ENCODE measurements around the gene GLS.
"Not testable (repeated sequence)": the region's sequence is repeated elsewhere in the genome, so short reads cannot be mapped to it uniquely, and the experiment has no call there.

The GLS gene

GRCh38 chr2:190990132-190990531, 109.5 kb downstream of the GLS start:
- DNase-seq (ENCODE audit: low read depth in 2 of 2) = no peak

GRCh38 chr2:190993292-190993643, 112.6 kb downstream of the GLS start:
- no peak for DNase-seq (ENCODE audit: low read depth in 2 of 2)

- no peak for DNase-seq (ENCODE audit: low read depth in 2 of 2)
Observed at GRCh38 chr2:190994148-190994547, 113.5 kb downstream of the GLS start.

GRCh38 chr2:190995315-190995714, 114.7 kb downstream of the GLS start:
- not testable (repeated sequence) for DNase-seq (ENCODE audit: low read depth in 2 of 2)

- no peak for DNase-seq (ENCODE audit: low read depth in 2 of 2)
Observed at GRCh38 chr2:190996338-190996946, 115.8 kb downstream of the GLS start.

GRCh38 chr2:190996947-190997346, 116.3 kb downstream of the GLS start:
- no peak for DNase-seq (ENCODE audit: low read depth in 2 of 2)

GRCh38 chr2:190997526-190998113, 117.0 kb downstream of the GLS start:
- DNase-seq (ENCODE audit: low read depth in 2 of 2) = no peak

GRCh38 chr2:190999058-190999457, 118.4 kb downstream of the GLS start:
- no peak for DNase-seq (ENCODE audit: low read depth in 2 of 2)

GRCh38 chr2:190999949-191000665, 119.5 kb downstream of the GLS start:
- no peak for DNase-seq (ENCODE audit: low read depth in 2 of 2)

- no peak for DNase-seq (ENCODE audit: low read depth in 2 of 2)
Observed at GRCh38 chr2:191001032-191001431, 120.4 kb downstream of the GLS start.

- no peak for DNase-seq (ENCODE audit: low read depth in 2 of 2)
Observed at GRCh38 chr2:191001624-191002023, 121.0 kb downstream of the GLS start.

- DNase-seq (ENCODE audit: low read depth in 2 of 2) = no peak
Observed at GRCh38 chr2:191003405-191004309, 123.0 kb downstream of the GLS start.

- no peak for DNase-seq (ENCODE audit: low read depth in 2 of 2)
Observed at GRCh38 chr2:191006297-191006696, 125.7 kb downstream of the GLS start.

GRCh38 chr2:191006997-191007783, 126.6 kb downstream of the GLS start:
- no peak for DNase-seq (ENCODE audit: low read depth in 2 of 2)

GRCh38 chr2:191008286-191008685, 127.7 kb downstream of the GLS start:
- DNase-seq (ENCODE audit: low read depth in 2 of 2) = no peak

- DNase-seq (ENCODE audit: low read depth in 2 of 2) = no peak
Observed at GRCh38 chr2:191009541-191010374, 129.1 kb downstream of the GLS start.

- no peak for DNase-seq (ENCODE audit: low read depth in 2 of 2)
Observed at GRCh38 chr2:191010887-191011885, 130.6 kb downstream of the GLS start.

- no peak for DNase-seq (ENCODE audit: low read depth in 2 of 2)
Observed at GRCh38 chr2:191012346-191012745, 131.7 kb downstream of the GLS start.
